Activated CD4-positive, CD25-positive, alpha-beta regulatory T cell (primary cell): ENCODE measurements around the gene PDILT.
A peak's percentile ranks its signal among the peaks of the same experiment; 100 is the strongest.

ENCODE experiments used
- DNase-seq, 4 experiments: peaks; one replicate each; lab custom pipeline; 2025; lab: John Stamatoyannopoulos, UW

Gene PDILT

GRCh38 chr16:20402651-20403050 is 1.9 kb downstream of the PDILT start:
- DNase-seq, result no peak

DNA sequence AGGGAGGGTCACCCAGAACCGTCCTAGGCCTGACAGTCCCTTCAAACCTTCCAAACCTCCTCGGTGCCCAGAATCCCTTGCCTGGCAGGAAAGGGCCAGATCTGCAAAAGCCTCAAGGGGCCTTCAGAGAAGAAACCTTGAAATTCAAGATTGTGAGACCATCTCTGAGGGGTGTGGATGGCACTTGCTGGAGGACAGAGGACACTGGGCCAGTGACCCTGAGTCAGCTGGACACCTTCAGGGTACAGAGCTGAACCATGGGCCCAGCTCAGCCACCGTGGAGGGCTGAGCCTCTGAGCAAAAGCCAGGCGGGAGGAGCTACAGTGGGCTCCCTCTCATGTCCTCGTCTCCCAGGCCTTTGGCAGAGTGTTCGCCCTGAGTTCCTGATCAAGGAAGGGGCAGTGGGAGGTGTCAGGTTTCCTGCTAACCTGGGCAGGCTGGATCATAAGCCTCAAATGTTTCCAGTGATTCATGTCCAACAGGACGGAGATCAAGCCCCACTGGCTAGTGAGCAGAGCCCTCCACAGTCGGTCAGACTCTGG is 3.0 kb downstream of the PDILT start:
- DNase-seq, result no peak

GRCh38 chr16:20401066-20401465 is 3.5 kb downstream of the PDILT start:
- no peak for DNase-seq

DNA sequence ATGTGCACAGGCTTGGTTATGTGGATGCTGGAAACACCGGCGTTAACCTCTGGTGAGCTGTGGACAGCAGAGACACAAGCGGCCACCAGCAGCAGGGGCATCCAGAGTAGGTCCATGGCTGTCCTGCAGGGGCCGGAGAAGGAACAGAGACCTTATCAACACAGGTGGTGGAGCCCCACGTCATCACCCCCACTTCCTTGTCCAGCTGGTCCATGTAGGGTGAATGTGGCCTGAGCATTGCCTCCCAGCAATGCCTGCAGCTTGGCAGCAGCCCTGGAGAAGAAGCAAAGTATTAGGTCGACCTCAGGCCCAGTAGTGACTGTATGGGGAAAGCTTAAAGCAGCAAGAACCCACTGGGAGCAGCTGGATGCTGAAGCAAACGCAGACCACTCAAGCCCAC is 5.4 kb downstream of the PDILT start:
- no peak for DNase-seq

DNA sequence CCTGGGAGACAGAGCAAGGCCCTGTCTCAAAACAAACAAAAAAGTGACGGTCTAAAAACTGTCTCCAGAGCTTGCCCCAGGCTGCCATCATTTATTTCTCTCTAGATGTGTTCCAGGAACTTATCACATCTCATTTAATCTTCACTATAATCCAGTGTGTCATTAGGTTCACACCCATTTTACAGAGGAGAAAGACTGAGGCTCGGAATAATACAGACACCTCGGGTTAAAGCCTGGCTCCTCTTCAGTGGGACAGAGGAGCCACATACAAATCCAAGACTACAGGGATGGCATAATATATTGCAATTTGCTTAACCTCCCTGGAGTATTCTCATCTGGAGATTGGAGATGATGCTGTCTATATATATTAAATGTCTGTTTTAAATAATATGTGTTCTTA is 5.9 kb downstream of the PDILT start:
- no peak for DNase-seq

GRCh38 chr16:20397468-20398074 is 7.0 kb downstream of the PDILT start:
- DNase-seq, result no peak

DNA sequence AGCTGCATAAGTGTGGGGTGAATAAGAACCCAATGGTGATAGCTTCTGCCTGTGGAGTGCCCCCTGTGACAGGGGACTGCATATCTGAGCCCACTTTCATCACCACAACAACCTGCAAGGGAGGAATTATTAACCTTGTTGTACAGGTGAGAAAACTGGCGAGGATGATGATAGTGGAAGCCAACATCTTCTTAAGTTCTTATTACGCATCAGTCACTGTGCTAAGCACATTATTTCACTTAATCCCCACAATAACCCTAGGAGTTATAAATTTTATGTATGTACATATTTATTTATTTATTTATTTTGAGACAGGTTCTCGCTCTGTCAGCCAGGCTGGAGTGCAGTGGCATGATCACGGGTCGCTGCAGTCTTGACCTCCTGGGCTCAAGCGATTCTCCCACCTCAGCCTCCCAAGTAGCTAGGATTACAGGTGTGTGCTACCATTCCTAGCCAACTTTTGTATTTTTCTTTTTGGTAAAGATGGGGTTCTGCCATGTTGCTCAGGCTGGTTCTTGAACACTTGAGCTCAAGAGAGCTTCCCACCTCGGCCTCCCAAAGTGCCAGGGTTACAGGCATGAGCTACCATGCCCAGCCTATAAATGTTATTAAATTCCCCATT is 7.6 kb downstream of the PDILT start:
- no peak for DNase-seq

DNA sequence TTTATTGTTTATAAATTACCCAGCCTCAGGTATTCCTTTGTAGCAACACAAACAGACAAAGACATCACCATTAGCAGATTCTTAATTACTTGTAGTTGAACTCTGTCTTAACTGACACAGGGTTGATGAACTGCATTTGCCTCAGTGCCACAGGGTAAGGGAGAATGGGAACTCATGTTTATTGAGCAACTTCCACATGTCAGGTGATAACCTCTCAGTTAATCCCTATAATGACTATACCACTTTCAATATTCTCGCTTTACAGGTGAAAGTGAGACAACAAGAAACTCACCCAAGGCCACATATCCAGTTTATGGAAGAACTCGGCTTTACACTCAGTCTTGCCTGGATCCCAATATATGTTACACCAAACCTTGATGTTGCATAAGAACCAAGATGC is 8.6 kb downstream of the PDILT start:
- no peak for DNase-seq

DNA sequence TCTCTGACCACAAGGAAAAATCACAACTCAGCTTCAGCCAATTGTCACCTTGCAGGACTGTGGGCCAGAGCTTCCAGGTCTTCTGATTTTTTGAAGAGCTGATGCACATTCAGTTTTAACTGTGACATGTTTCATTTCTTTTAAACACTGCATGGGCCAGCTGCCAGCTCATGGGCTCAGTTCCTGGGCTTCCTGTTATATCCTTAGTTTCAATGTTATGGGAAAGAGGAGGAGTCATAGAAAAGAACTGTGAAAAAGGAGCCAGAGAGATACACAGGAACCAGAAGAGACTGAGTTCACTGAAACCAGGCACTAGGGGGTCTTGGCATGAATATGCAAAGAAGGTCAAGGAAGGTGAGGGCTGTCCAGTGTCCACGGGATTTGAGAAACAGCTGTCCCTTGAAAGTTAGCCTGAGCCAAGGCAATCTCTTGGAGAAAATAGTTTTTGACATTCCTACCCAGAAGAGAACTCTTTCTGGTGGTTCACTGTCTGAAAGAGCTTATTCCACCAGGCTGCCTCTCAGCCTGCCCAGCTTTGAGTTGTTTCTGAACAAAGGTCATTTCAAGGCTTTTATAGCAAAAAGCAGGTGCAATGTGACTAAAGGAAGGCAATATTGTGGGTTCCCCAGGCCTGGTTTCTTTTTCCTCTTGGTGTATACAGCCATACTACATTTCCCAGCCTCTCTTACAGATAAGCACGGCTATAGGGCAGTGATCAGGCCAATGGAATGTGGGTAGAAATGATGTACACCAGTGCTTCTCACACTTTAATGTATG is 10.5 kb downstream of the PDILT start:
- no peak for DNase-seq

- no peak for DNase-seq
These were observed 13.5 kb downstream of the PDILT start for GRCh38 chr16:20391045-20391444.

DNA sequence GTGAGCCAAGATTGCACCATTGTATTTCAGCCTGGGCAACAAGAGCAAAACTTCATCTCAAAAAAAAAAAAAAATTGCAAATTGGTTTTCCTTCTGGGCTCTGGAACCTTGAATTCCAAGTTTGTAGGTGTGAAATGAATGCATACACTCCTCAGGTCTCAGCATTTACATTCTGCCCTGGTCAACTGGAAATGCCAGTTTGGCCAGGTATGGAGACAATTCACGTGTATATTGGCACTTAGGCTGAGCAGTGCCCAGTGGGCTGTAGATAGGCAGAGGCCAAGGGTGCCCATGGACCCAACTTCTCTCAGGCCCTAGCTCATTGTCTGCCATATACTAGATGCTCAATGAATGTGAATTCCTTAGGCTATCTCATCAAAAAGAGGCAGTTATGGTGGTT is 15.7 kb downstream of the PDILT start:
- DNase-seq, result no peak

DNA sequence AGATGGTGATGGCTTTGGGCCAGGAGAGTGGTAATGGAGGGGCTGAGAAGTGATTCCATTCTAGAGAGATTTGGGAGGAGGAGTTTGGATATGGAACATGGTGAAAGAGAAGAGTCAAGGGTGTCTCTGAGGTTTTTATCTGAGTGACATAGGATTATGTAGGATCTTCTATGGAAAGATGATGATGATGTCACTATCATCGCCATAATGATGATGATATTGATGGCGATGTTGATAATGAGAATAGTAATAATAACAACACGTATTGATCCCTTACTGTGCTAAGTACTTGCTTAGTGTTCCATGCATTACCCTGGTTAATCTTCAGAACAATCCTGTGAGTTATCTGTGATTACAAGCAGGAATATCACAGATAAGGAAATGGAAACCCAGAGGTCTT is 16.6 kb downstream of the PDILT start:
- DNase-seq, result no peak

GRCh38 chr16:20385844-20386832 is 18.4 kb downstream of the PDILT start:
- DNase-seq, result peak in 2 of 4 experiments; percentile 18 to 36

DNA sequence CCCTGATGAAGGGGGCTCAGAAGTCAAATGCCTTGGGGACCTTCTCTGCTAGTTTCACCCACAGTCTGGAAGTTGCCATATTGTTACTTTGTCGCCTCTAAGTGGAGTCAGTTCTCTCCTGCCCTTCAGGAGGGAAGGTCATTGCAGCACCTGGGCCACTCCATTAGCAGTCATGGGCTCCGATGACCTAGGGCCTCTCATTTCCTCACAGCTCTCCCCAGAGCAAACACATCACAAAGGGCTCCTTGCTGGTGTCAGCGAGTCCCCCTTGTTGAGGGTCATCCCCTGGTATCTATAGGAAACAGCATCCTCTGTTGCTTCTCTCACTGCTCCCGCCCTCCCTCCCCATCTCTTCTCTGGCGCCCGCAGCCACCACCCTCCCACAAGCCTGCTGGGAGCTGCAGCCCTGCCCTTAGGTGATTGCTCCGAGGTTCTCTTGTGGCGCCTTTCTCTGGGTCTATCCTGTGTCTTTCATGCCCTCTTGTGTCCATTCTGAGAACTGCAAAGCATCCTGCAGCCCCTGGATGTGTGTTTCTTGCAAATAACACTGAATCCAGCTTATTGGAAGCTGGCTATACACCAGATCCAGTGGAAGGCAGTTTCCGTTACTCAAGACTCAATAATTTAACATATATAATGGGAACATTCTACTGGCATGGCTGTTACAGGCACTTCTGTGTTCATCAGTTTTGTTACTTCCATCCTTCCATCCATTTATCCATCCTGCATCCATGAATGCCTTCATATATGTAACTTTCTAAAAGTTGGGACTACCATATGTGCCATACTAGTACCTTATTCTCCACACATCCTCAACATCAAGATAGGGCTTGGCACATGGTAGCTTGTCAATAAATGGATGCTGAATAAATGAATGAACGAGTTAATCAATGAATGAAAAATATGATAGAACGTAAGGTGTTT is 21.2 kb downstream of the PDILT start:
- DNase-seq, result peak in 2 of 4 experiments; percentile 1 to 12

DNA sequence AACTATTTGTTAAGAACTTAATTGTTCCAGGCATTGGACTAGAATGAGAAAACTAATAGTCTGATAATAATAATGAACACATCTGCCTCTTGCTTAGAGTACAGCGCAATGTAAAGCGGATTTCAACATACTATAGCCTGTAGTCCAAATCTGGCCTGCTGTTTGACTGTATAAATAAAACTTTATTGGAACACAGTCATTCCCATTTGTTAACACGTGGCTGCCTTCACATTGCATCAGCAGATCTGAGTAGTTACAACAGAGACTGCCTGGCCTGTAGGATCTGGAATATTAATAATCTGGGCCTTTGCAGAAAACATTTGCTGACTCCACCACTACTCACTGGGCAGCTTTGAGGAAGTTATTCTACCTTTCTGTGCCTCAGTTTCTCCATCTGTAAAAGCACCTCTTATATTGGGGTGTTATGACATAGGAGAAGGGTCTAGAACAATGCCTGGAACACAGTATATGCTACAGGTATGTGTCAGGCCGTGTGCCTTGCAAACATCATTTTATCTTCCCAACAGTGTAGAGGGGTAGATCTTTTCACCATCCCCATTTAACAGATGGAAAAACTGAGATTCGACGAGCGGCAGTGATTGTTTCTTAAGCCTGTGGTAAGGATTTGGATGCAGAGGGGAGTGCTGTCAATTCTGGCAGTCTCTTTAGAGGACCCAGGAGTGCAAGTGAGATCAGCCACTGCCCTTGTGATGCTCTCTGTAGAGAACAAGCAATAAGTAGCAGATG is 22.2 kb downstream of the PDILT start:
- no peak for DNase-seq

GRCh38 chr16:20380782-20381181 is 23.8 kb downstream of the PDILT start:
- DNase-seq, result no peak

GRCh38 chr16:20377181-20377580 is 27.4 kb downstream of the PDILT start:
- no peak for DNase-seq

GRCh38 chr16:20372701-20373100 is 31.8 kb downstream of the PDILT start:
- no peak for DNase-seq

DNA sequence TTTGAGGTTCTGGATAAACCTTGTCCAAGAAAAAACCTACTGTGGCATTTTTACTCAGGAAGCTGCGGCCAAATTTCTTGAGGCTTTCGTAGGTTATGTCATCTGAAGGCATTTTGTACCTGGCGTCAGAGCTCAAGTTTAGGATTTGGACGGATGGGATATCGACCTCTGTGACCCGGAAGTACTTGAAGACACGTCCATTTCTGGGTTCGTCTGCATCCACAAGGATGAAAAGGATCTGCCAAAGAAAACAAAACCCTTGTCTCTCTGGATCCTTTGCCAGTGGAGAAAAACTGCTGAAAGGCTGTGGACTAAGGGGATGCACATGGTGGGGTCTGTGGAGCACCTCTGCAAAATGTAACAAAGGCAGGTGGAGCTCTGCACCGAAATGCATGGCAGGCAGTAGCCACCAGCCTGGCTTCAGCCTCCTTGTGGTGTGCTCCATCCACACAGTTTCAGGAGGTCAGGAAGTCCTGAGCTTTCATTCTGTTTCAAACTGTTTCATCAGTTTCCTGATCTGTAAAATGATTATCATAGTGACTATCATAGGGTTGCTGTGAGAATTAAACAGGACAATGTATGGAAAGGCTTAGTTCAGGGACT is 35.0 kb downstream of the PDILT start:
- DNase-seq, result no peak

- DNase-seq, result no peak
These were observed 40.5 kb downstream of the PDILT start for GRCh38 chr16:20364051-20364450.
